Stimulated activated CD4-positive, alpha-beta T cell treated with anti-CD3 and anti-CD28 coated beads, Interleukin-15, amount 100 ng/mL, for 24 hours (primary cell): ENCODE measurements around the gene TSPO2.
"Not testable (repeated sequence)": the region's sequence is repeated elsewhere in the genome, so short reads cannot be mapped to it uniquely, and the experiment has no call there.

Experiments
- DNase-seq: peaks from one replicate; pipeline ENCODE4 v3.0.0-alpha.2; 2020

TSPO2 gene

GRCh38 chr6:41042226-41043055, at the start of gene TSPO2:
TSS of gene TSPO2 (plus strand) at chr6:41042467. CDS start at chr6:41042986, 519 bp downstream.
- no peak for DNase-seq

GRCh38 chr6:40992746-40993145, 49.5 kb upstream of the TSPO2 start:
- no peak for DNase-seq

DNA sequence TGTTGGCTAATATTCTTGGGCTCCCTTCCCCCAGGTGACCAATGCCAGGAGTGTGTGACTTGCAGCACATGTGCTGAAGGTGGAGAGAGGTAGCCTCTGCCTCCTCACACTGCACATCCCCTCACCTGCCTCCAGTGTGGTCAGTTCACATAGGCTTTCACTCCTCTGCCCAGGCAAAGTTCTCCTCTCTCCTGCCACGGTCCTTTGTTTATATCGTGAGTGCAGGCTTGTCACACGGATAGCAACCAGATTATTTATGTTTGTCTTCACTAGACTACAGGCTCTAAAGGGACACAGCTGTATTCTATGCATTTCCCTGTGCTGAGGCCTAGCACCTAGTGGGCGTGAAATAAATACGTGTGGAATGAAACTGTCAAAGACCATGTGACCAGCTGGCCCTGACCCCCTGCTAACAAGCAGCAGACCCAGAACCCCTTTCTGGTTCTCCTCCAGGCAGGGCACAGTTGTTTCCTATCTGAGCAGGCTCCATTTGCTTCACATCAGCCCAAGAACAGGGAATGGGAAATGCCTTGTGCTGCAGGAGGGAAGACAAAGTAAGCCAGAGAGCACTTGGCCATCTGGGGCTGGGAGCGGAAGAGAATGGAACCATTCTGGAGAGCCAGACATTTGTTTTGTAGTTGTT, 45.6 kb upstream of the TSPO2 start:
- DNase-seq = no peak

- no peak for DNase-seq
Measured at GRCh38 chr6:40997234-40997957, 44.9 kb upstream of the TSPO2 start.

DNA sequence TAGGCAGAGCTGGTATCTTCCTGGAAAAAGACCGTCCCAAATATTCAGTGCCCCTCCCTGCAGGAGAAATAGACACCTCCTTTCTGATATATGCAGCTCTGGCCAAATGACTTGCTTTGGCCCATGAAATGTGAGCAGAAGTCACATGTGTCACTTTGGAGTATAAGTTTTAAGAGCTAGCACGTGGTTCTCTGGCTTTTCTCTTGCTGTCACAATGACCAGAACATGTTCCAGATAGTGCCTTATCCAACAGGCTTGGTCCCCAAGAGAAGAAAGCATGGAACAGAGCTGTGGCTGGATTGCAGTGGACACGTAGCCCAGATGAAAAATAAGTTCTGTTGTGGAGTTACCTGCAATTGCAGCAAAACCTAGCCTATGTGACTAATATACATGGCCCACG, 43.6 kb upstream of the TSPO2 start:
- no peak for DNase-seq

GRCh38 chr6:40999569-40999968, 42.7 kb upstream of the TSPO2 start:
- DNase-seq = peak; percentile 12

GRCh38 chr6:41000248-41000647, 42.0 kb upstream of the TSPO2 start:
- no peak for DNase-seq

DNA sequence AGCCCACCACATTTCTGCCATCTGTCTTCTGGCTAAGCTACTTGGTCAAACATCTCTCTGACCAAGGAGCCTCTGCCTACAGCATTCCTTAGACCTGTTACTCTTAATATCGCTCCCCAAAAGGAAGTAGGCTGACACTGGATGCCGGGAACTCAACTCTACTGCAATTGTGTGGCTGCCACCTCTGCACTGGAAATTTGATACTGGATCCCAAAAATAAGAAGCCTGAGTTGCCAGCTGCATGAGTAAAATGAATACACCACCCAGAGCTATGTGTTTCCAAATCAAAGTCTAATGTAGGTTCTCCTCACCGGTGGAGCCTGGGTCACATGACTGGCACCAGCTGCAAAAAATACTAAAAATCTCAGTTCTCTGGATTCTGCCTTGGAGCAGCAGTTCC, 40.1 kb upstream of the TSPO2 start:
- DNase-seq = no peak

DNA sequence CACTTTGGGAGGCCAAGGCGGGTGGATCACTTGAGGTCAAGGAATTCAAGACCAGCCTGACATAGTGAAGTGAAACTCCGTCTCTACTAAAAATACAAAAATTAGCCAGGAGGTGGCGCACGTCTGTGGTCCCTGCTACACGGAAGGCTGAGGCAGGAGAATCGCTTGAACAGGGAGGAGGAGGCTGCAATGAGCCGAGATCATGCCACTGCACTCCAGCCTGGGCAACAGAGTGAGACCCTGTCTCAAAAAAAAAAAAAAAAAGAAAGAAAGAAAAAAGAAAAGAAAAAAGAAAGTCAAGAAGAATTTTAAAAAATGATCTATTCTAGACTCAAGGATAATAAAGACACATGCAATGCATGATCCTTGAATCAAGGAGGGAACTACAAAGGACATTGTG, 36.0 kb upstream of the TSPO2 start:
- peak; percentile 62 for DNase-seq

DNA sequence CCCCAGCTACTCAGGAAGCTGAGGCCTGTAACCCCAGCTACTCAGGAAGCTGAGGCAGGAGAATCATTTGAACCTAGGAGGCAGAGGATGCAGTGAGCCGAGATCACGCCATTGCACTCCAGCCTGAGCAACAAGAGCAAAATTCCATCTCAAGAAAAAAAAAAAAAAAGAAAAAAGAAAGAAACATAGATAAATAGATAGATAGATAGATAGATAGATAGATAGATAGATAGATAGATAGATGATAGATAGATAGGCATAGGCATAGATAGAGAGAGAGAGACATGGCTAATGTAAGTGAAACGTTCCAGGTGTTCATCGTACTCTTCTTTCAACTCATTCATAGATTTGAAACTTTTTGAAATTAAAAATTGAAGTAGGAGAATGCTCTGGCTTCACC, 35.3 kb upstream of the TSPO2 start:
- not testable (repeated sequence) for DNase-seq

GRCh38 chr6:41008011-41008410, 34.3 kb upstream of the TSPO2 start:
- DNase-seq = no peak

DNA sequence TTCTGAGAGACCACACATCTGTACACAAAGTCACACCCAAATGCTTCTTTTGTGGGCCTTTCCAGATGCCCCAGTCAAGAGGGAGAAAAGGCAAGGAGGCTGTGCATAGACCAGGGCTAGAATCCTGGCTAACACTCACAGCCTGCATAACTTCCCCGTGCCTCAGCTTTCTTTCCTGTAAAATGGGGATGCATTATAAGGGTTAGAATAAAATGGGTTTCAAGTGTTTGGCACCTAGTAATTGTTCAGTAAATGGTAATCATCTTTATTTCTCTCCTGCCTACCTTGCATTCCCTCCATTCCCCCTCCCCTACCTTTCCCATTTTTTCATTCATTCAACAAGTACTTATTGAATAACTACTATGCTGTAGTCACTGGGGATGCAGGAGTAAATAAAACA, 32.6 kb upstream of the TSPO2 start:
- DNase-seq = no peak

GRCh38 chr6:41011673-41012072, 30.6 kb upstream of the TSPO2 start:
- DNase-seq = no peak

DNA sequence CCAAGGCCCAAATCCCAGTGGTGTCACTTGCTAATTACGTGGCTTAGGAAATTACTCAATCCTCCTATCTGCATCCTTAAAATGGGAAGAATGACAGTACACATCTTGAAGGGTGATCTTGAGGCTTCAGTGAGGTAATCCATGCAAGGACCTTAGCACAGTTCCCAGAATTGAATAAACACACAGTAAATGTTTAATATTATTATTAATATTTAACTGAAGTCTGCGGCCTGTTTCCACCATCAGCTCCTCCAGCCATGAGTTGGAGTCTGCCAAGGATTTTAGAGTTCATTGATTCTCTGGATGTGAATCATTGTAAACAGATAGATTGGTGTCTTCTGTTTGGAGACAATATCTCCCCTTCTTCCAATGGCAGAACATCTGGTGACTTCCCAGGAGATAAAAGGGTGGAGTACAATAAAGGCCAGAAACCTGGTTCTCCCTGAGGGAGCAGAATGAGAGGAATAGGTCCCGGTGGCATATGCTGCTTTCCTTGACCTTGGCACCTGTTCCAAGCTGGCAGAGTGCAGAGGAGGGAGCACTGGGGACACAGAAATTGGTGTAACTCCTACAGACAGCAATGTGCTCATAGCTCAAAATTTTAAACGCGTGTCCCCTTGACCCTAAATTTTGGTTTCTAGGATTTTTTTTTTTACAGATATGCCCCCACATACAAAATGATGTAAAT, 28.7 kb upstream of the TSPO2 start:
- no peak for DNase-seq

- DNase-seq = no peak
Measured at GRCh38 chr6:41014780-41015179, 27.5 kb upstream of the TSPO2 start.

DNA sequence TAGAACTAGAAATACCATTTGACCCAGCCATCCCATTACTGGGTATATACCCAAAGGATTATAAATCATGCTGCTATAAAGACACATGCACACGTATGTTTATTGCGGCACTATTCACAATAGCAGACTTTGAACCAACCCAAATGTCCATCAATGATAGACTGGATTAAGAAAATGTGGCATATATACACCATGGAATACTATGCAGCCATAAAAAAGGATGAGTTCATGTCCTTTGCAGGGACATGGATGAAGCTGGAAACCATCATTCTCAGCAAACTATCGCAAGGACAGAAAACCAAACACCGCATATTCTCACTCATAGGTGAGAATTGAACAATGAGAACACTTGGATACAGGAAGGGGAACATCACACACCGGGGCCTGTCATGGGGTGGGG, 26.4 kb upstream of the TSPO2 start:
- not testable (repeated sequence) for DNase-seq

- DNase-seq = no peak
Measured at GRCh38 chr6:41017663-41018062, 24.6 kb upstream of the TSPO2 start.

GRCh38 chr6:41021832-41022231, 20.4 kb upstream of the TSPO2 start:
- DNase-seq = no peak

- DNase-seq = no peak
Measured at GRCh38 chr6:41022294-41022693, 20.0 kb upstream of the TSPO2 start.

GRCh38 chr6:41023114-41023513, 19.2 kb upstream of the TSPO2 start:
- DNase-seq = no peak

DNA sequence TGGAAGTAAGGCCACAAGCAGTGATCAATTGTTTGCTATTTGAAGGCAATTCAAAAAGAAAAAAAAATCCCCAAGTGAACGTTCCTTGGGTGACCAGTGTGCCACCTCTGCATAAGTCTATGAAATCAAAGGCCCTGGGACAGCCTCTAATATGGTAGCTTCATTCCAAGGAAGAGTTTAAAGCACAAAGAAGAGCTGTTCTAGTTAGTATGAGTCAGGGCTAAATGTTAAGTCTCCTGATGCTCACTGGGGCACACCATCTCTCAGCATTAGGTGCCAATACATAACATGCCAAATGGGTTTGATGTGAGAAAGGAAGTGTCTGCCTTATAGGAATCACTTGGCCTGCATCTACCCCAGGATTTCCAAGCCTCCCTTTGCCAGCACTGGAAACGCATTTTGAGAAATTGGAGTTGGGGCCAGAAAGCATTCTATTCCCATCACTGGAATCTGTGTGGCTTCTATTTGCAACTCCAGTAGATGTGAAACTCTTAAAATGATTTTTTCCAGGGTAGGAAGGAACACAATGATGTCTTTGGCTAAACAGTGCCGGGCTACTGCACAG, 16.2 kb upstream of the TSPO2 start:
- no peak for DNase-seq

DNA sequence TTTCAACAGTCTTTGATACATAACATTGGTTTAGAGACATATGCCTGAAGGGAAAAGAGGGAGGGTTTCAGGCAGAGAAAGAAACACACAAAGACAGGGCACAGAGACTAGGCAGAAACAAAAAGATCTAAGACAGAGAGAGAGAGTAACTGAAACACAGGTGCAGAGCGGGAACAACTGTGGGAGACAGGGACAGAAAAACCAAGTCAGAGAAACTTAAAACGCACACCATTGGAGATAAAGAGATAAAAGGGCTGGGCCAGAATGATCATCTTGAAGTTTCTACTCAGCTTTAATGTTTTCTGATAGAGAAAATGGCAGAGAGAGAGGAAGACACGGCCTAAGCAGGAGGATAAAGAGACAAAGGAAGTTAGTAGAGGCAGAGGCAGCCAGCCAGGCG, 15.0 kb upstream of the TSPO2 start:
- DNase-seq = no peak
